NCI-H1048 (cell line): ENCODE data around the gene GRB7.
"Not testable (repeated sequence)": the region's sequence is repeated elsewhere in the genome, so short reads cannot be mapped to it uniquely, and the experiment has no call there.

Experiments used
- DNase-seq: peaks from one replicate; lab custom pipeline; 2025; lab: John Stamatoyannopoulos, UW

Gene GRB7

DNA sequence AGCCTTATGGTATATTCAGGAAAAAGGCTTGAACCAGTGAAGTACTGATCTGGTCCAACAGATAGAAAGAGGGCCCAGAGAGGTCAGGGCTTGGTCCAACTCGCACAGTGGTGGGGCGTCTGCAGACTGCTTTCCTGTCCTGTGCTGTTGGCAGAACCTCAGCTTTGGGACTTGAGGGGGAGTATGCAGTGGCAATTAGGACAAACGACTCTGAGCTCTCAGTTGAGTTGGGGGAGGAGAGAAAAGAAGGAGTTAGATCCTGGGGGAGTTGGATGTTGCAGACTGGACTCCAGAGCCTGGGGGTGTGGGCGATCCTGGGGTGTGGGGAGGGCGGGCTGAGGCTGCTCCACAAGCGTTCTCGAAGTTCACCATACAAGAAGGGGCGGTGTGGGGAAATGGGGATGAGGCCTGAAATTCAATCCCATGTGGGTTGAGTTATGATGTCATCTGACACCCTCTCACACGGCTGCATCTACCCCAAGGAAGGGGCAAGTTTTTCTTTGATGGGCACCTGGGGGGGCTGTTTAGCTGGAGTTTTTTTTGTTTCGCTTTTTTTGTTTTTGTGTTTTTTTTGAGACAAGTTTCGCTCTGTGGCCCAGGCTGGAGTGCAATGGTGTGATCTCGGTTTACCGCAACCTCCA lies 14.6 kb downstream of the GRB7 start:
- DNase-seq: no peak

DNA sequence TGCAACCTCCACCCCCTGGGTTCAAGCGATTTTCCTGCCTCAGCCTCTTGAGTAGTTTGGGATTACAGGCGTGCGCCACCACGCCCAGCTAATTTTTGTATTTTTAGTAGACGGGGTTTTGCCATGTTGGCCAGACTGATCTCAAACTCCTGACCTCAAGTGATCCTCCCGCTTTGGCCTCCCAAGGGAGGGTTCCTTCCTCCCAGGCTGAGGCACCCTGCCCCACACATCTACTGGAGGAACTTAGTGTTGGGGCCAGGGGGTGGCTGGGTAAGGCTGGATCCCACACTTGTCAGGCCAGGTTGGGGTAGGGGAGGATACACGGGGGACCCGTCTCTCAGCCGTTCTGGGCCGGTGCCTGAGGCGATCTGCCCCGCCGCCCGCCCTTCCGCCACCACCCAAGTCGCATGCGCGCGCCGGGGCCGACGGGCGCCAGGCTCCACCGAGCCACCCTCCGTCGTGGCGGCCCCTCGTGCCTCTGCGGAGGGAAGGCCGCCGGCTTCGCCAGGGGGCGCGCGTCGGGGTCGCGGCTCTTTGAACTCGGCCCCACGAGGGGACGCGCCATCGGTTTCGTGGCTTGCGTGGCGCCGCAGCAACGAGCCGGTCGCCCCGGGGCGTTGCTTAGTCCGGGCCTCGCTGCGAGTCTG lies 15.9 kb downstream of the GRB7 start:
- DNase-seq: no peak

DNA sequence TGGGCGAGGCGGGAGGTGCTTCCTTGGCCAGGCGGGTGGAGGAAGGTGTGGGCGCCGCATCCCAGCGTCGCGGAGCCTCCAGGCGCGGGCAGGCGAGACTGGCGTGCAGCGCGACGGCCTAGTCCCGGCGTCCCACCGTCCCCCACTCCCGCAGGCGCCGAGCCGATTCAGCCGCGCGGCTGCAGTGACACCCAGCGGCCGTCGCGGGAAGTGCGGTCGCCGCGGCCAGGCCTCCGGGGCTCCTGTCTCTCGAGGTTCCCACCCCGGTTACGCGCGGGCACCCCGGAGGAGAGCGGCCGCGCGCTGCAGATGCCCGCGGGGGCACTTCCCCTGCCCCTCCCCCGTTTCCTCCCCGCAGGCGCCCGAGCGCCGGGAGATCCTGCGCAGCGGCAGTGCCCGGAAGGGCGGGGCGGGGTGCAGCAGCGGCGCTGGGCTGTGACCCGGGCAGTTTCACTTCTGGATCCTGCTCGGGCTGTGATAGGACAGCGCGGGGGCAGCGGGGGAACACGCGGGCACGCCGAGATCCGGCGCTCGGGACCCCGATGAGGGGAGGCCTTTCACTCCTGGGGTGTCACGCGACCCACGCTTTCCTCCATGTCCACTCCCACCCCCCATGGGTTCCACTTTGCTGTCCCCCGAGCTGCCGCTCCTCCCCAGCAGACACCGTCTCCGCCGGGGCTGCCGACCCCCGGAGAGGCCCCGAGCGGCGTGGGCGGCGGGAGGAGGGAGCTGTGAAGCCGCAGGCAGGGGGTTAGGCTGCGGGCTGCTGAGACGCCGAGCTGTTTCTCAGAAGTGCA lies 16.6 kb downstream of the GRB7 start:
- no peak for DNase-seq

DNA sequence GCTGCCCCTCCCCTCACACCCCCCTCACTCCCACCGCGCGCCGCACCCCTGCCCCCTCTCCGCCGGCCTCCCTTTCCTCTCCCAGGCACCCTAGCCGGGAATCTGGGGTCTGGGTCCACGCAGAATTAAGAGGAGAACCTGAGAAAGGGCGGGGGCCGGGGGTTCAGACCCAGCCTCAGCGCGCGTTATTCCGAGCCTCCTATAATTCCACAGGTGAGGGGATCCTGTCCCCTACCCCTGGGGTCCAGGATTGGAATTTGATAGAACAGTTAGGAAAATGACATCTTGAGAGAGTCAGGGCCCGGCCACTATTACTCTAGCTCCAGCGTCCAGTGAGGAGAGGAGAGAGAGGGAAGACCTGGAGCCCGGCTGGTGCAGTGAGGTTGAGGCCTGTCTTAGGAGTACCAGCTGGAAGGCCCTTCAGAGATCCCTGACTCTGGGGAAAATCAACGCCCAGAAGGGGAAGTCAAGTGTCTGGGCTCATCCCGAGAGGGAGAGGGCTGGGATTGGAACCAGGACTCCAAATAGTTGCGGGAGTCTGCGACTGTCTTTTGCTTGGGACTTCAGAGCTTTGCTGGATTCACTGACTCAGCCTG lies 17.3 kb downstream of the GRB7 start:
- no peak for DNase-seq

DNA sequence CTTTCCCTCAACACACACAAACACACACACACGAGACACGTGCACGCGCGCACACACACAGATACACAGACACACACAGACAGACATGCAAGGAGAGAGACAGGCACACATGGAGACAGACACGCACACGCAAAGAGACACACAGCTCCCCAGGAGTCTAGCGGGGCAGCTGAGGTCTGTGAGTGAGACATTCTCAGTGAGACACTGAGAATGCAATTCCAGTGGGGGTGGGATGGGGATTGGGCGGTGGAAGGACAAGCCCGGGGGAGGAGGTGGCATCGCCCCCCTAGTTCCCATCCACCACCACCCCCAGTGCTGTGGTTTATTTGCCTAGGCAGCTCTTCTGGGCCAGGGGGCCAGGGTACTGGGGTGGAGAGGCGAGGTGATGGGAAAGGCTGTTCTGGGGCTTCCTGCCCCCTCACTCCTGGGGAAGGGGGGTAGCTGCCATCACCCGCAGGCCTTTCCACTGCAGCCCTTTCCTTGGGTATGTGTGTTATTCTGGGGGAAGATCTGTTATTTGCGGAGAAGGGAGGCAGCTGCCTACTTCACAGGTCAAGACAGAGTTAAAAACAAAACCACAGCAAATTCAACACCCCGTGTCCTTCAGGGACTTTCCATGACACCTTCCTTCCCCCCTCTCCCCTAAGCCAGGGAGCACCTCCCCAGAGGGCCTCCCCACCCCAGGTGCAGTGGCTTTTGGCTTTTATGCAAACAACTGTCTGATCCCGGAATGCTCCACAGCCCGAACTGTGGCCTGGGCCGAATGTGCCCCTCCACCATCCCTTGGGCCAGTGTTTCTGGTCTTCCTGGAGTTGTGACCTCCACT lies 18.0 kb downstream of the GRB7 start:
- DNase-seq: no peak

DNA sequence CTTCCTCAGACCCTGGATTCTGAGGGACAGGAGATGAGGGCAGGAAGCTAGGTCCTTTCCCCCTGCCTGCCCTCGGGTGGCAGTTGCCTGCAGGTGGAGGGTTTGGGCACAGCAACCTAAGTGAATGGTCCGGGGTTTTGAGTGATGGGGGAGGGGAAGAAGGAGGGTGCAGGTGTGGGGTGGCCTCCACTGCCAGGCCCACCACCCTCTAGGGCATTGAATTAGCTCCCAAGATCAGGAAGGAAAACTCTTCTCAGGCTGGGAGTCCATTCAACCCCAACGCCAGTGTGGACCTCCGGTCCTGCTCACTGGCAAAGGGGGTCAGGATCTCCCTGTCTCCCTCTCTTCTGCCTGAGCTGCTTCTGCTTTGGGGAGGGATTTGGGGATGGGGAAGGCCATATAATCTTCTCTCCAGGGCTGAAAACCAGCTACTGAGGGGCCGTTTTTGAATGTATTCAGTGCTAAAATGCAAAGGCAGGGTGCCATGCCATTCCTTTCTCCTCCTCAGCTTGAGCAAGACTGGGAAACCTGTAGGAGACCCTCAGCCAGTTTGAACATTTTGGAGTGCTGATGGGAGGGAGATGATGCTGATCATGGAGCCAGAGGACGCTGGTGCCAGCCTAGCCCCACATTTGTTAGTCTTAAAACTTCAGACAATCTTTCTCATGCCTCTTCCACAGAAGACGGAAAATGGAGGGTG lies 18.8 kb downstream of the GRB7 start:
- DNase-seq: no peak

DNA sequence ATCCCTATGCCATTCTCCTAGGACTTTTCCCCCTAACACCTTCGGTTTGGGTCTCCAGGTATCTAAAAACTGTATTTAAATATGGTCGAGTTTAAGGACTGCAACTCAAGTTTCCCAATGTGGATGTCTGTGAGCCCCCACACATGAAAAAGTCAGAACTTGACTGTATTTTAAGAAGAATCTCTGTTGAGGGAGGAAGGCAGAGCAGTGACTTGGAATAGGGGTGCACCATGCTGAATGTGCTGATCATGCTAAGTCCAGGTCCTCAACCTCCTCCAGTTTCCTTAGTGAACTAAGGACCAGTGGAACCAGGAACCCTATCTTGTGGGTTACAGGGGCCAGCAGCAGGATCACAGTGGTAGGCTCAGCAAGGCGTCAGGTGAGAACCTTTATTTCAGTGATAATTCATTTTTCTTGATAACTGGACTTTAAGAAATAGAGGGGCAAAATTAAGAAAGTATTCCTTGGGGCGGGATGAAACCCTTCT lies 19.5 kb downstream of the GRB7 start:
- no peak for DNase-seq

DNA sequence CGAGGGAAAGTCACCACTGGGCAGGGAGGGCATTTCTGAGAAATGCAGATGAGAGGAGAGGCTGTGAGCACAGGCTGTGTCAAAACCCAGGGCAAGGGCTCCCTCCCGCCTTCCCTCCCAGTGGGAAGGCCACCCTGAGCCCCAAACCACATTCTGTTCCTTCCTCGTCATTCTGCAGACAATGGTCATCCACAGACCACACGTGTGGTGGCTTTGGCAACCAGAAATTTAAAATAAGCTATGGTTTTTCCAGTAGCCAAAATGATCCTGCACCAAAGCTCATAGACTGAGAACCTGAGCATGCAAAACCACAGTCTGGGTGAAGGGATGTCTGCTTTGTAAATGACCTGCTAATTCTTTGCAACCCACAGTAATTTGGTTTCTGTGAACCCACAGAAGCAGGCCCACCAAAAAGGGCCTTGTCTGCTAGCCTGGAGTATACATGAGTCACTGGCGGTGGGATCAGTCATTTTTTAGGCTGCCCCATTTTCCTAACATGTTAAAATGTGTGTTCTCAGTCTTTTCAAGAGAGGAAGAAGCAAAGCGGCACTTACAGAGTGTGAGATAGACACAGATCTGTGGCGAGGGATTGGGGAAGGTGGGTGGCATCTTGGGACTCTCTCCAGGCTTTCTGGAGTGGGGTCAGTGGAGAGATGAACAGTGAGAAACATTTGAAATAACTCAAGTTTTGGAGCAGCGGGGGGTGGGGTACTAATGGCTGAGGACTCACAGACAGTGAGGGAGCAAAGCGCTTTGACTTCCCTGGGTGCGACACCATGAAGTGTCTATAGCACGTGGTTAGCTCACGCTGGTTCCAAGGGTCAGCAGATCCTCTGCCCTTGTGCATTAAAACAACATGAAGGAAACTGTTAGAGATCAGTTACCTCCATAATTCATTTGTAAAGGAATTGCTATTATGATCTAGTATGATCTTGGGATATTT lies 20.5 kb downstream of the GRB7 start:
- no peak for DNase-seq

DNA sequence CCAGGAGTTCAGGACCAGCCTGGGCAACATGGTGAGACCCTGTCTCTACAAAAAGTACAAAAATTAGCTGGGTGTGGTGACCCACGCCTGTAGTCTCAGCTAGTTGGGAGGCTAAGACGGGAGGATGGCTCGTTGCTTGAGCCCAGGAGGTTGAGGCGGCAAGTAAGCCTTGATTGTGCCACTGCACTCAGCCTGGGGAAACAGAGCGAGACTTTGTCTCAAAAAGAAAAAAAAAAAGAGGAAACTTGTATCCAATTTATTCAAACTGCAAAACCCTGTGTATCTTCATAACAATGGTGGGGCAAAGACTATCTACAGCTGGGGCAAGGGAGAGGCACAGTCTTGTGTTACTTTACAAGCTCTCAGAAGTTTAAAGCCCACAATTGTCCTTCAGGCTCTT lies 21.5 kb downstream of the GRB7 start:
- no peak for DNase-seq

DNA sequence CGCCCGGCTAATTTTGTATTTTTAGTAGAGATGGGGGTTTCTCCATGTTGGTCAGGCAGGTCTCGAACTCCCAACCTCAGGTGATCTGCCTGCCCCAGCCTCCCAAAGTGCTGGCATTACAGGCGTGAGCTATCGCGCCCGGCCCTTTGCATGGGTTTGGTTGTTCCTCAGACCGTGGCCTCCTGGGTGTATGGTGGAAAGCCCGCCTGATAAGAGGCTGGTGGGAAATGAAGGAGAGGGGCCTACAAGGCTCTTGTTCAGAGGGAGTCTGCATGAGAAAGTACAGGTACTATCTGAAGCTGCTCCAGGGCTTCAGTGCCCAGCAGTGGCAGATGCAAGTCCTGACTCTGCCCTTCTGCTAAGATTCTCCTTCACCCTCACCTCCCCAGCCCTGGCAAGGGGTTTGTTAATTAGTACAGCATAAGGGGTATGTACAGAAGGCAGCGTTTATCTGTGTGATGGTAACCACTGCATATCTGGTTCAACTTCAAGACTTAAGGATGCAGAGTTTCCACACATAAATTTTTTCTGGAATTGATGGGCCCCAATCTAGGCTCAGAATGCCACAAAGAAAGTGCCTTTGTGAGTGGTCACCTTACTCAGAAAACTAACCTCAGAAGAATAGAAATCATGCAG lies 24.2 kb downstream of the GRB7 start:
- DNase-seq: no peak

DNA sequence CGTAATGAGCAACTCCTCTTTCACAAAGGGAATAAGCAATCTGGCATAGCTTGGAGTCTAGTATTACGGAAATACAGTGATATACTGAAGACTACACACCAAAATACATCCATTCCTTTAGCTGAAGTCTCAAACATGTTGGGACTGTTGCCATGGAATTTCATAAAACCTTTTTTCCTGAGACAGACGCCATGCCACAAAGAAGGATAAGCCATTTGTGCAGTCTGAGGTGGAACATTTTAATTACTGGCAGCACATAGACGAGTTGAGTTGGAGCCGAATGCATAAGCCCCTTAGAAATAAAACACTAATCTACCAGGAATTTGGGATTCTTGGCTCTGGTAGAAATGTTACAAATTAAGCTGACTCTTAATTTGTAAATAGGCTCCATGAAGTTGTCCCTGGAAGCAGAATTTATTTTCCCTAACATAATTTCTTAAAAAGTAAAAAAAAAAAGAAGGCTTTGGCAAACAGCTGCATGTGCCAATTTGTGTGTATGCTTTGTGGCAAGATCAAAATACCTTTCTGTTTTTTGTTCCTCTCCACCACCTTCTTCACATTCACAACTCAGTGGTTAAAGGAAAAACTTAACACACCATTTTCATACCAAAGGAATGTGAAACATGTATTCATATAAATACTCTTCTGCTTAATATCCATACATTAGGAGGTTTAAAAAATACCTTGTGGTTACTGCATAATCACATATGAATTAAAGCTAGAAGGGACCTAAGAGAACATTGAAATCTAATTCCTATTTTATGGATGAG lies 25.5 kb downstream of the GRB7 start:
- DNase-seq: no peak

DNA sequence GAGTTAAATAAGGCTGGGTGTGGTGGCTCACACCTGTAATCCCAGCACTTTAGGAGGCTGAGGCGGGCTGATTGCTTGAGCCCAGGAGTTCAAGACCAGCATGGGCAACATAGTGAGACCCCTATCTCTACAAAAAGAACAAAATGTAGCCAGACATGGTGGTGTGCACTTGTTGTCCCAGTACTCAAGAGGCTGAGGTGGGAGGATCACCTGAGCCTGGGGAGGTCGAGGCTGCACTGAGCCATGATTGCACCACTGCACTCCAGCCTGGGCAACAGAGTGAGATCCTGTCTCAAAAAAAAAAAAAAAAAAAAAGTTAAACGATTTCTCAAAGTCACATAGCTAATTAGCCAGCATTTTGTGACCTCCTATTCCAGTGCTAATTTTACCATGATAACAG lies 26.4 kb downstream of the GRB7 start:
- DNase-seq: not testable (repeated sequence)

DNA sequence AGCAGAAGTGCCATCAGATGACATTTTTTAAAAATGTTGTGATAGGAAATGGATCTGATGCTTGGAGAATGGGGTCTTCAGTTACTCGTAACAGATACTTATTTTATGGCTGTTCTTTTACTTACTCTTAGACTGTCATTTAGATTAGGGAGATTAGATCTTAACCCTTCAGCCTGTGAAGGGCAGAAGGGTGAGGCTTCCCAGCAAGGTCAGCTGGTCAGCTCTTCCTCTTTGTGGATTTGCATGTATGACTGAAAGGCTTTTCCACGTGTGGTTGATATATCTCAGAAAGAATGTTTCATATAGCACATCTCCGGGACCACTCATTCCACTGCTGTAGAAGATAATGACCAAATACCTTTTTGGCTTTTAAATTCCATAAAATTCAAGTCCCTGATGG lies 27.4 kb downstream of the GRB7 start:
- DNase-seq: no peak

DNA sequence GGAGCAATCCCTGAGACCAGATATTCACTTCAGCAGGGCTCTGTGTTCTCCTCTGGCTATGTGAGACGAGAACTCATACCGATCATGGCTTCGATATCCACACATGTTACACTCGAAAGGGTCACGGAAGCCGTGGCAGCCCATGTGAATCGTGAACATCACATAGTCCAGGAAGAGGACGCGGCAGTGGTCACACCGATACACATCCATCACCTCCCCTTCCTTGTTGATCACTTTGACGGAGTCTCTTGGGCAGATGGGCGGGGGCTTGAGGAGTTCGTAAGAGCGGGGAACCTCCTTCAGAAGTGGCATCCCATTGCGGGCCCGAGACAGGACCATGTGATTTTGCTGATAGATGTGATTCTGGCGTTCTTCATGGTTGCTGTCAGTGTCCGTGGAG lies 28.0 kb downstream of the GRB7 start:
- DNase-seq: no peak

DNA sequence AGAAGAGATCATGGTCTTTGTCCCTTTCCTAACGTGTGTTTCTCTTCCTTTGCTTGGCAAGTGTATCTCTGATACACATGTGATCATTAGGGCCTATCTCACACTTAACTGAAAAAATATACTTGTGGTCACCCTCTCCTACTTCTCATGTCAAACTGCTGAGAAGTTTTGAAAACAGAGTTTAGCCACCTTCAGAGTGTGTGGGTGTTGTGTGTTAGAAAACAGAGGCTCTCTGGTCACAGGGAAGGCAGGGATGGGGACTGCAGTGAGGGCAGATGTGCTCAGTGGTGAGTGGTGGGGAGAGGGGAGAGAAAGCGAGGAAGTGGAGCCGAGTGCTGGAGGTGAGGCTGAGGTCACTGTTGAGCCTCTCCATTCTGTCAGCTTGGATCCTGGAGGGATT lies 29.4 kb downstream of the GRB7 start:
- DNase-seq: no peak

DNA sequence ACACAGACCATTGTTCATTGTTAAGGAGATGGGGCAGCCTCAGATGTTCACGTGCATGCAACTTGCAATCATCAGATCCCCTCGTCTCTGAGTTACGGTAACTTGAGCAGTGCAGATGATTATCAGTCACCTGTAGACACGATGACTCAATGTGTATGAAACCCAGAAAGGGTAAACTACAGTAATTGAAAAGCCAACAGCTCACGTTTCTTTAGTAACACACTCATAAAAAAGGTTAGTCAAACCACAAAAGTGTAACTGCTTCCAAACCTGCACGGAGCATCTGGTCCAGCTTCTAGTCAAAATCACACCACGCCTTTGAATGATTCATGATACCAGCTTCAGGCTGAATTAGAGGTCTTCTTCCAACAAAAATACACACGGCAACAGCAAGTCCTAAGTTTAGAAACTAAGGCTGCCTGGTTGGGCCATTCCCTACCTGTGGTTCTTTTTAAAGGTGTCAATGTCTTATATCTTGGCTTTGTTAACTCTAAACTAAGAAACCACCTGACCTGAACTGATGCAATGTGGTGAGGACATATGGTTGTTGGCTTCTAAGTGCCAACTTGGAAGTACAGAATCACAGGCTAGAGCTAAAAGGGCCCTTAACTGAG lies 32.3 kb downstream of the GRB7 start:
- DNase-seq: no peak

DNA sequence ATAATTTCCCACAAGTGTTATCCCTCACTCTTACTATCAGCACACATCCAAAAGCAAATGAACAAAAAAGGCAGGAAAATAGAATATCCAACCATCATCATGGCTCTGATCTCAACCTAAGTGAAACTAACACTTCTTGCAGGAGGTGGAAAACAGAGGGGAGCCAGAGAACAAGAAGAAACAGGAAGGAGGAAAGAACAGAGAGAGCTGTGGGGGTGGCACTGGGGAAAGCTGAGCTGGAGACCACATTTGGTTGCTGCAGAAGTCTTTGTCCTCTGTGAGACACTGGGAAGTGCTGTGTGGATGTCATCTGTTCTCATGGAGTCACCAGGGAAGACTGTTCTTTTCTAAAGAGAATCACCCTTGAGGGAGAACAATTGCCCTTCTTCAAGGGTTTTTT lies 34.7 kb downstream of the GRB7 start:
- DNase-seq: no peak
